ENCODE data around the gene LTK.

Gene LTK

GRCh38 chr15:41501931-41502794 is 11.5 kb downstream of the LTK start:
- no peak for TF ChIP-seq CTCF (IDR thresholded peaks at IDR 0.05; ENCODE audit: insufficient read depth, low read length, poor library complexity, severe bottlenecking)
- no peak for DNase-seq (ENCODE audit: extremely low read depth, insufficient read length)
- no peaks in the 10 kb centered on the region for H3K36me3 ChIP-seq (ENCODE audit: control insufficient read depth, insufficient read depth, low read length)
- H3K27me3 ChIP-seq (replicated peaks; ENCODE audit: control insufficient read depth, insufficient read depth, low read length), result peaks cover 4% of the 10 kb centered on the region
- no peak overlapping the region; the same call in 1 of the 2 replicates for H3K4me3 ChIP-seq (replicated peaks; ENCODE audit: low read depth, low read length)

GRCh38 chr15:41501191-41501917 is 12.3 kb downstream of the LTK start:
- no peak overlapping the region; the same call in 1 of the 2 replicates for H3K4me3 ChIP-seq (replicated peaks; ENCODE audit: low read depth, low read length)
- peak; percentile 40 for DNase-seq (ENCODE audit: extremely low read depth, insufficient read length)
- H3K27me3 ChIP-seq (replicated peaks; ENCODE audit: control insufficient read depth, insufficient read depth, low read length), result peaks cover 4% of the 10 kb centered on the region
- H3K36me3 ChIP-seq (ENCODE audit: control insufficient read depth, insufficient read depth, low read length), result no peaks in the 10 kb centered on the region
- TF ChIP-seq CTCF (IDR thresholded peaks at IDR 0.05; ENCODE audit: insufficient read depth, low read length, poor library complexity, severe bottlenecking), result no peak

- Histone ChIP-seq H3K4me3 (replicated peaks; ENCODE audit: low read depth, low read length) (no peak overlapping the region), H3K36me3 (ENCODE audit: control insufficient read depth, insufficient read depth, low read length) (no peaks in the 10 kb centered on the region), H3K27me3 (replicated peaks; ENCODE audit: control insufficient read depth, insufficient read depth, low read length) (peaks cover 4% of the 10 kb centered on the region)
- TF ChIP-seq CTCF (IDR thresholded peaks at IDR 0.05; ENCODE audit: insufficient read depth, low read length, poor library complexity, severe bottlenecking), result no peak
- DNase-seq (ENCODE audit: extremely low read depth, insufficient read length), result no peak
Measured at GRCh38 chr15:41499109-41499851, 14.3 kb downstream of the LTK start.

- no peaks in the 10 kb centered on the region for H3K36me3 ChIP-seq (ENCODE audit: control insufficient read depth, insufficient read depth, low read length)
- H3K27me3 ChIP-seq (replicated peaks; ENCODE audit: control insufficient read depth, insufficient read depth, low read length), result peaks cover 4% of the 10 kb centered on the region
- no peak for TF ChIP-seq CTCF (IDR thresholded peaks at IDR 0.05; ENCODE audit: insufficient read depth, low read length, poor library complexity, severe bottlenecking)
- no peak for DNase-seq (ENCODE audit: extremely low read depth, insufficient read length)
- no peak overlapping the region for H3K4me3 ChIP-seq (replicated peaks; ENCODE audit: low read depth, low read length)
Measured at GRCh38 chr15:41498657-41499056, 15.0 kb downstream of the LTK start.

GRCh38 chr15:41495736-41496599 is 17.7 kb downstream of the LTK start:
- H3K4me3 ChIP-seq (replicated peaks; ENCODE audit: low read depth, low read length), result peak overlapping the region; percentile 61
- H3K36me3 ChIP-seq (ENCODE audit: control insufficient read depth, insufficient read depth, low read length), result no peaks in the 10 kb centered on the region
- no peak for TF ChIP-seq CTCF (IDR thresholded peaks at IDR 0.05; ENCODE audit: insufficient read depth, low read length, poor library complexity, severe bottlenecking)
- DNase-seq (ENCODE audit: extremely low read depth, insufficient read length), result no peak
- H3K27me3 ChIP-seq (replicated peaks; ENCODE audit: control insufficient read depth, insufficient read depth, low read length), result no peaks in the 10 kb centered on the region; the same call in 1 of the 2 replicates
